22Rv1 (cell line): ENCODE results near the gene CNTLN.
A peak's percentile ranks its signal among the peaks of the same experiment; 100 is the strongest.

Source experiments
- H3K27ac ChIP-seq: fragments of 450-650 bp; 2 replicates; pipeline ENCODE4 v1.5.1; 2017
- CTCF ChIP-seq: fragments of 450-650 bp; IDR thresholded peaks from 2 replicates; pipeline ENCODE4 v1.5.1; 2017; ENCODE audit warnings: mild to moderate bottlenecking
- ZFX ChIP-seq: fragments of 450-650 bp; IDR thresholded peaks from 2 replicates; pipeline ENCODE4 v1.6.1; 2017; ENCODE audit warnings: antibody characterized with exemption, borderline replicate concordance

Gene CNTLN

DNA sequence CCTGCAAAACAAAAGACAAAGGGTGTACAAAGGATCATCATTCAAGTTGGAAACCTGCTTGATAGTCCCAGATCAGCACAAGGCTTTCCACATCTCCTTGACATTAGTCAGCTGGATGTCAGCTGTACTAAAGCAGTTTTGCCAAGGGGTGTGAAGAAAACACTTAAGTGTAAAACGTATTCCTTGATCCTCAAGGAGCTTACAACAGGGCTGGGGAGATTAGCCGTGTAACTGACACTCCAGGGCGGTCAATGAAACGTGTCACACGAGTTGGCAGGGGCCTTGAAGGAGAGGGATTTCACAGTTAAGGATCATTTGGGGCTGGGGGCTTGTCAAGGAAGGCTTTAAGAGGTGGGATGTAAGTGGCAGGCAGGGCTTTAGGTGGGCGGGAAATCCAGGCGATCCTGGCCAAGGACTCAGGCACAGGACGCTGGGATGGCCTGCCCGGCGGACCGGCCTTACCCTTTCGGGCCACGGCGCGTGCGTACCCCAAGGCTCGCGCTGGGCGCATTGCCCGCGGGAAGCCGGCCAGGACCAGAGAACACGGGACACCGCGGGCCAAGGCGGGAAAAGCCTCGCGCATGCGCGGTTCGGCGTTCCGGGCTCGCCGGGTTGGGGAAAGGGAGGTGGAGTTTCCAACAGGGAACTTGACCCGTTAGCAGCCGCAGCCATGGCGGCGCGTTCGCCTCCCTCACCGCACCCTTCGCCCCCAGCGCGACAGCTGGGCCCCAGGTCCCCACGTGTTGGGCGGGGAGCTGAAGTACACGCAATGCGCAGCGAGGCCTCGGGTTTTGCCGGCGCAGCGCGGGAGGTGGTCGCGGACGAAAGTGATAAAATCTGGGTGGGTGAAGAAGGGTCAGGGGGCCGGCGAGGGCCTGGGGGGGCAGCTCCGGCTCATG, at the start of gene CNTLN:
Gene CNTLN, plus strand, starts transcription at position 645 of the 899 bp plus-strand sequence. Its CDS starts 26 bp downstream, at position 671.
- H3K27ac ChIP-seq: peak within 1 kb of the TSS; percentile 67
- TF ChIP-seq ZFX (no peak), CTCF (no peak)

DNA sequence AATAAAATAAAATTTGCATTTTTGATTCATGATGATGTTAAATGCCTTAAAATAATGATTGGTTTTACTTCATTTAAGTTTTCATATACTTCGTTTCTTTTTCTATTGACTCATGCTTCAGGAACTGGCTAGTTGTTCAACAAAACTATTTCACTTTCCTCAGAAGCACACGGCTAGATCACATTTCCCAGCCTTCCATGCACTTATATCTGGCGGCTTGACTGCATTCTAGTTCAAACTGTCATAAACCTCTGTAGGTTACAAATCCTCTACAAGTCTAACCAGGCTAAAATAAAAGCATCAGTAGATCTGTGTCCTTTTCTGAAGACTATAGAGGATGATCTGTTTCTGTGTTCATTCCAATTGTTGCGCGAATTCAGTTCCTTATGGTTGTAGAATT, 46.3 kb upstream of the CNTLN start:
- no peak overlapping the region for H3K27ac ChIP-seq
- TF ChIP-seq CTCF (no peak), ZFX (no peak)

GRCh38 chr9:17090041-17090440, 44.8 kb upstream of the CNTLN start:
- no peak overlapping the region for H3K27ac ChIP-seq
- no peak for TF ChIP-seq CTCF
- TF ChIP-seq ZFX: no peak

- no peak overlapping the region for H3K27ac ChIP-seq
Observed at GRCh38 chr9:17116400-17116837, 18.4 kb upstream of the CNTLN start.

GRCh38 chr9:17117372-17117771, 17.5 kb upstream of the CNTLN start:
- TF ChIP-seq ZFX: no peak
- no peak for TF ChIP-seq CTCF

More at GRCh38 chr9:17116400-17116837, 18.4 kb upstream of the CNTLN start:
- TF ChIP-seq CTCF: peak; percentile 69
- no peak for TF ChIP-seq ZFX

DNA sequence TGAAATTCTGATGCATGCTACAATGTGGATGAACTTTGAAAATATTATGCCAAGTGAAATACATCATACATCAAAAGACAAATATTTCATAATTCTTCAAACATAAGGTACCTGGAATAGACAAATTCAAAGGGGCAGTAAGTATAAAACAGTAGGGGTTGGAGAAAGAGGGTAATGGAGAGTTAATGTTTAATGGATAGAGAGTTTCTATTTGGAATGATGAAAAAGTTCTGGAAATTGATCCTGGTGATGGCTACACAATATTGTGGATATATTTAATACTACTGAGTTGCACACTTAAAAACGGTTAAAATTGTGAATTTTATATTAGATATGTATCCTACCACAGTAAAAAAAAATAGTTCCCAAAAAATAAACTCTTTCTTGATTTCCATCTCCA, 14.6 kb upstream of the CNTLN start:
- TF ChIP-seq CTCF (no peak), ZFX (no peak)
- no peak overlapping the region for H3K27ac ChIP-seq

More at GRCh38 chr9:17117372-17117771, 17.5 kb upstream of the CNTLN start:
- no peak overlapping the region for H3K27ac ChIP-seq

GRCh38 chr9:17121264-17121663, 13.6 kb upstream of the CNTLN start:
- TF ChIP-seq CTCF: no peak
- no peak for TF ChIP-seq ZFX

More at GRCh38 chr9:17121264-17121663, 13.6 kb upstream of the CNTLN start:
- H3K27ac ChIP-seq: no peak overlapping the region
